Measurements from ENCODE around the gene PTPRK.
"Not testable (repeated sequence)": the region's sequence is repeated elsewhere in the genome, so short reads cannot be mapped to it uniquely, and the experiment has no call there.

The PTPRK gene

GRCh38 chr6:127933137-127933536 lies 587.3 kb downstream of the PTPRK start:
- Histone ChIP-seq H3K36me3 (ENCODE audit: control insufficient read depth, insufficient read depth, low read length) (no peaks in the 10 kb centered on the region), H3K4me3 (replicated peaks; ENCODE audit: low read depth, low read length) (no peak overlapping the region), H3K27me3 (replicated peaks; ENCODE audit: control insufficient read depth, insufficient read depth, low read length) (no peaks in the 10 kb centered on the region)
- DNase-seq (ENCODE audit: extremely low read depth, insufficient read length): no peak
- TF ChIP-seq CTCF (IDR thresholded peaks at IDR 0.05; ENCODE audit: insufficient read depth, low read length, poor library complexity, severe bottlenecking): no peak

- H3K36me3 ChIP-seq (ENCODE audit: control insufficient read depth, insufficient read depth, low read length): no peaks in the 10 kb centered on the region
- no peak for TF ChIP-seq CTCF (IDR thresholded peaks at IDR 0.05; ENCODE audit: insufficient read depth, low read length, poor library complexity, severe bottlenecking)
- DNase-seq (ENCODE audit: extremely low read depth, insufficient read length): no peak
- no peaks in the 10 kb centered on the region for H3K27me3 ChIP-seq (replicated peaks; ENCODE audit: control insufficient read depth, insufficient read depth, low read length)
- H3K4me3 ChIP-seq (replicated peaks; ENCODE audit: low read depth, low read length): no peak overlapping the region
Observed at GRCh38 chr6:127932708-127933107, 587.7 kb downstream of the PTPRK start.

- H3K4me3 ChIP-seq (replicated peaks; ENCODE audit: low read depth, low read length); DNase-seq (ENCODE audit: extremely low read depth, insufficient read length); H3K27me3 ChIP-seq (replicated peaks; ENCODE audit: control insufficient read depth, insufficient read depth, low read length); H3K36me3 ChIP-seq (ENCODE audit: control insufficient read depth, insufficient read depth, low read length): not testable (repeated sequence)
Observed at GRCh38 chr6:127926441-127926840, 594.0 kb downstream of the PTPRK start.

- Histone ChIP-seq H3K36me3 (ENCODE audit: control insufficient read depth, insufficient read depth, low read length) (no peaks in the 10 kb centered on the region), H3K4me3 (replicated peaks; ENCODE audit: low read depth, low read length) (no peak overlapping the region), H3K27me3 (replicated peaks; ENCODE audit: control insufficient read depth, insufficient read depth, low read length) (no peaks in the 10 kb centered on the region)
- DNase-seq (ENCODE audit: extremely low read depth, insufficient read length): no peak
- TF ChIP-seq CTCF (IDR thresholded peaks at IDR 0.05; ENCODE audit: insufficient read depth, low read length, poor library complexity, severe bottlenecking): no peak
Observed at GRCh38 chr6:127924440-127924839, 596.0 kb downstream of the PTPRK start.

- no peak overlapping the region for H3K4me3 ChIP-seq (replicated peaks; ENCODE audit: low read depth, low read length)
- H3K36me3 ChIP-seq (ENCODE audit: control insufficient read depth, insufficient read depth, low read length): no peaks in the 10 kb centered on the region
Observed at GRCh38 chr6:127924031-127924430, 596.4 kb downstream of the PTPRK start.

GRCh38 chr6:127923135-127923534 lies 597.3 kb downstream of the PTPRK start:
- Histone ChIP-seq H3K4me3 (replicated peaks; ENCODE audit: low read depth, low read length) (no peak overlapping the region), H3K36me3 (ENCODE audit: control insufficient read depth, insufficient read depth, low read length) (no peaks in the 10 kb centered on the region), H3K27me3 (replicated peaks; ENCODE audit: control insufficient read depth, insufficient read depth, low read length) (no peaks in the 10 kb centered on the region)
- TF ChIP-seq CTCF (IDR thresholded peaks at IDR 0.05; ENCODE audit: insufficient read depth, low read length, poor library complexity, severe bottlenecking): no peak
- no peak for DNase-seq (ENCODE audit: extremely low read depth, insufficient read length)

More at GRCh38 chr6:127924031-127924430, 596.4 kb downstream of the PTPRK start:
- TF ChIP-seq CTCF (IDR thresholded peaks at IDR 0.05; ENCODE audit: insufficient read depth, low read length, poor library complexity, severe bottlenecking): no peak
- no peaks in the 10 kb centered on the region for H3K27me3 ChIP-seq (replicated peaks; ENCODE audit: control insufficient read depth, insufficient read depth, low read length)
- DNase-seq (ENCODE audit: extremely low read depth, insufficient read length): no peak
